ENCODE results near the gene TVP23C. TPM values are rescaled to one million over a fixed set of nuclear protein-coding genes. Genes with fewer than 3 reads are reported as not detected.

TVP23C gene
- total RNA-seq, 1 donor from 2014 or later, result 30.8 TPM

GRCh38 chr17:15480204-15480603, 83.1 kb downstream of the TVP23C start:
- H3K4me2 ChIP-seq (ENCODE audit: low read length), result peak overlapping the region; percentile 3
- no peak for DNase-seq (ENCODE audit: low read depth)
- H3K4me1 Mint-ChIP-seq (ENCODE audit: low read depth, unreplicated experiment), result peaks cover 13% of the 10 kb centered on the region
- H3K27ac Mint-ChIP-seq (ENCODE audit: unreplicated experiment), result no peak overlapping the region
- no peak overlapping the region for H3K9ac ChIP-seq (ENCODE audit: low read length)
- no peak for FAIRE-seq
- H3K79me2 ChIP-seq (ENCODE audit: insufficient read depth, low read length), result no peaks in the 10 kb centered on the region
- H3K27ac ChIP-seq (ENCODE audit: low read depth, low read length), result no peak overlapping the region
- H3K36me3 Mint-ChIP-seq (ENCODE audit: low read depth, unreplicated experiment), result peaks cover 6% of the 10 kb centered on the region
- no peaks in the 10 kb centered on the region for H3K27me3 Mint-ChIP-seq (ENCODE audit: low read depth, unreplicated experiment)
- no peaks in the 10 kb centered on the region for H3K9me3 Mint-ChIP-seq (ENCODE audit: unreplicated experiment)
- no peaks in the 10 kb centered on the region for H3K9me3 ChIP-seq (ENCODE audit: insufficient read depth, low read depth, low read length)
- H3K36me3 ChIP-seq (ENCODE audit: insufficient read depth, low read length), result no peaks in the 10 kb centered on the region
- no peaks in the 10 kb centered on the region for H3K27me3 ChIP-seq (ENCODE audit: insufficient read depth, low read length)
- no peak for TF ChIP-seq EZH2 (IDR thresholded peaks at IDR 0.05; ENCODE audit: insufficient read depth, low read length)
- TF ChIP-seq CTCF (IDR thresholded peaks at IDR 0.05; ENCODE audit: insufficient read depth, low read depth, low read length), result no peak
- H3K4me3 Mint-ChIP-seq (ENCODE audit: unreplicated experiment), result no peak overlapping the region
- H3K4me3 ChIP-seq (ENCODE audit: insufficient read depth, low read depth, low read length), result no peak overlapping the region
- no peak overlapping the region for H2AFZ ChIP-seq (ENCODE audit: low read depth, low read length)
- H4K20me1 ChIP-seq (ENCODE audit: insufficient read depth, low read length), result peaks cover 4% of the 10 kb centered on the region
- peaks cover 7% of the 10 kb centered on the region for H3K4me1 ChIP-seq (ENCODE audit: insufficient read depth, low read length)

GRCh38 chr17:15479703-15480102, 83.6 kb downstream of the TVP23C start:
- Mint-ChIP-seq H3K36me3 (ENCODE audit: low read depth, unreplicated experiment) (peaks cover 6% of the 10 kb centered on the region), H3K4me3 (ENCODE audit: unreplicated experiment) (no peak overlapping the region), H3K27ac (ENCODE audit: unreplicated experiment) (no peak overlapping the region), H3K27me3 (ENCODE audit: low read depth, unreplicated experiment) (no peaks in the 10 kb centered on the region), H3K4me1 (ENCODE audit: low read depth, unreplicated experiment) (peaks cover 13% of the 10 kb centered on the region), H3K9me3 (ENCODE audit: unreplicated experiment) (no peaks in the 10 kb centered on the region)
- Histone ChIP-seq H3K9me3 (ENCODE audit: insufficient read depth, low read depth, low read length) (no peaks in the 10 kb centered on the region), H3K4me3 (ENCODE audit: insufficient read depth, low read depth, low read length) (no peak overlapping the region), H2AFZ (ENCODE audit: low read depth, low read length) (no peak overlapping the region), H3K4me1 (ENCODE audit: insufficient read depth, low read length) (peaks cover 7% of the 10 kb centered on the region), H3K79me2 (ENCODE audit: insufficient read depth, low read length) (no peaks in the 10 kb centered on the region), H3K9ac (ENCODE audit: low read length) (no peak overlapping the region), H3K27me3 (ENCODE audit: insufficient read depth, low read length) (no peaks in the 10 kb centered on the region), H4K20me1 (ENCODE audit: insufficient read depth, low read length) (peaks cover 4% of the 10 kb centered on the region), H3K27ac (ENCODE audit: low read depth, low read length) (no peak overlapping the region), H3K4me2 (ENCODE audit: low read length) (peak overlapping the region; percentile 3), H3K36me3 (ENCODE audit: insufficient read depth, low read length) (no peaks in the 10 kb centered on the region)
- TF ChIP-seq CTCF (IDR thresholded peaks at IDR 0.05; ENCODE audit: insufficient read depth, low read depth, low read length) (no peak), EZH2 (IDR thresholded peaks at IDR 0.05; ENCODE audit: insufficient read depth, low read length) (no peak)
- DNase-seq (ENCODE audit: low read depth) (peak; percentile 69), FAIRE-seq (peak; percentile 17)

GRCh38 chr17:15478845-15479244, 84.4 kb downstream of the TVP23C start:
- Histone ChIP-seq H3K79me2 (ENCODE audit: insufficient read depth, low read length) (no peaks in the 10 kb centered on the region), H3K27me3 (ENCODE audit: insufficient read depth, low read length) (no peaks in the 10 kb centered on the region), H3K9ac (ENCODE audit: low read length) (no peak overlapping the region), H2AFZ (ENCODE audit: low read depth, low read length) (no peak overlapping the region), H3K4me1 (ENCODE audit: insufficient read depth, low read length) (peaks cover 7% of the 10 kb centered on the region), H3K36me3 (ENCODE audit: insufficient read depth, low read length) (no peaks in the 10 kb centered on the region), H3K27ac (ENCODE audit: low read depth, low read length) (no peak overlapping the region), H4K20me1 (ENCODE audit: insufficient read depth, low read length) (peaks cover 4% of the 10 kb centered on the region), H3K4me3 (ENCODE audit: insufficient read depth, low read depth, low read length) (no peak overlapping the region), H3K4me2 (ENCODE audit: low read length) (no peak overlapping the region), H3K9me3 (ENCODE audit: insufficient read depth, low read depth, low read length) (no peaks in the 10 kb centered on the region)
- H3K27me3 Mint-ChIP-seq (ENCODE audit: low read depth, unreplicated experiment), result no peaks in the 10 kb centered on the region
- TF ChIP-seq CTCF (IDR thresholded peaks at IDR 0.05; ENCODE audit: insufficient read depth, low read depth, low read length) (no peak), EZH2 (IDR thresholded peaks at IDR 0.05; ENCODE audit: insufficient read depth, low read length) (no peak)
- H3K27ac Mint-ChIP-seq (ENCODE audit: unreplicated experiment), result no peak overlapping the region
- no peak for FAIRE-seq
- H3K9me3 Mint-ChIP-seq (ENCODE audit: unreplicated experiment), result no peaks in the 10 kb centered on the region
- no peak for DNase-seq (ENCODE audit: low read depth)
- H3K4me1 Mint-ChIP-seq (ENCODE audit: low read depth, unreplicated experiment), result peaks cover 13% of the 10 kb centered on the region
- H3K4me3 Mint-ChIP-seq (ENCODE audit: unreplicated experiment), result no peak overlapping the region
- peaks cover 8% of the 10 kb centered on the region for H3K36me3 Mint-ChIP-seq (ENCODE audit: low read depth, unreplicated experiment)

Data from astrocyte (in vitro differentiated cells and primary cell).